ENCODE data around the gene COL5A1.
"Not testable (repeated sequence)": the region's sequence is repeated elsewhere in the genome, so short reads cannot be mapped to it uniquely, and the experiment has no call there.

Gene COL5A1

DNA sequence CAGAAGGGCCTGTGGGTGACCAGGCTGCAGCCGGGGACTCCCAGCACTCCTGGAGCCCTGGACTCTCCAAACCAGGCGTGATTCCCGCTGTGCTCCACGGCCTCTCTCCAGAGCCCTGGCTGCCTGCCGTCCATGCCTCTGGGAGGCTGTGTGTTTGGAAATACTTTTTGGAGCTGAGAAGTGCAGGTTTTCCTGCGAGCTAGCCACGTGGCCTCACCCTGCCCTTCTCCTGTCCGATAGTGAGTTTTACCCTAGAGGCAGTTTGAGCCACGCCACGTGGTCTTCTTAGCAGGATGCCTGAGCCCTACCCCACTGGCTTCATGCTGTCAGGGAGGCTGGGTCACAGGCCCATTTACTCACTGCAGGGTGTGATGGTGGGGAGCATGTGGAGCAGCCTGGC, 71.3 kb downstream of the COL5A1 start:
- DNase-seq (ENCODE audit: low spot score) (no peak), ATAC-seq (ENCODE audit: low read depth) (no peak)
- no peak overlapping the region for H3K4me3 ChIP-seq (ENCODE audit: severe bottlenecking)
- no peak overlapping the region for H3K27ac ChIP-seq (ENCODE audit: poor library complexity, severe bottlenecking)
- no peaks in the 10 kb centered on the region for H3K27me3 ChIP-seq (ENCODE audit: insufficient read depth, poor library complexity, severe bottlenecking)
- peaks cover 19% of the 10 kb centered on the region for H3K36me3 ChIP-seq (ENCODE audit: low read depth)
- TF ChIP-seq, protein P1, sequence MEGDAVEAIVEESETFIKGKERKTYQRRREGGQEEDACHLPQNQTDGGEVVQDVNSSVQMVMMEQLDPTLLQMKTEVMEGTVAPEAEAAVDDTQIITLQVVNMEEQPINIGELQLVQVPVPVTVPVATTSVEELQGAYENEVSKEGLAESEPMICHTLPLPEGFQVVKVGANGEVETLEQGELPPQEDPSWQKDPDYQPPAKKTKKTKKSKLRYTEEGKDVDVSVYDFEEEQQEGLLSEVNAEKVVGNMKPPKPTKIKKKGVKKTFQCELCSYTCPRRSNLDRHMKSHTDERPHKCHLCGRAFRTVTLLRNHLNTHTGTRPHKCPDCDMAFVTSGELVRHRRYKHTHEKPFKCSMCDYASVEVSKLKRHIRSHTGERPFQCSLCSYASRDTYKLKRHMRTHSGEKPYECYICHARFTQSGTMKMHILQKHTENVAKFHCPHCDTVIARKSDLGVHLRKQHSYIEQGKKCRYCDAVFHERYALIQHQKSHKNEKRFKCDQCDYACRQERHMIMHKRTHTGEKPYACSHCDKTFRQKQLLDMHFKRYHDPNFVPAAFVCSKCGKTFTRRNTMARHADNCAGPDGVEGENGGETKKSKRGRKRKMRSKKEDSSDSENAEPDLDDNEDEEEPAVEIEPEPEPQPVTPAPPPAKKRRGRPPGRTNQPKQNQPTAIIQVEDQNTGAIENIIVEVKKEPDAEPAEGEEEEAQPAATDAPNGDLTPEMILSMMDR (IDR thresholded peaks at IDR 0.05; ENCODE audit: poor library complexity, severe bottlenecking), result no peak
- H3K4me1 ChIP-seq (ENCODE audit: insufficient read depth, poor library complexity, severe bottlenecking), result no peaks in the 10 kb centered on the region
- no peaks in the 10 kb centered on the region for H3K9me3 ChIP-seq (ENCODE audit: severe bottlenecking)

DNA sequence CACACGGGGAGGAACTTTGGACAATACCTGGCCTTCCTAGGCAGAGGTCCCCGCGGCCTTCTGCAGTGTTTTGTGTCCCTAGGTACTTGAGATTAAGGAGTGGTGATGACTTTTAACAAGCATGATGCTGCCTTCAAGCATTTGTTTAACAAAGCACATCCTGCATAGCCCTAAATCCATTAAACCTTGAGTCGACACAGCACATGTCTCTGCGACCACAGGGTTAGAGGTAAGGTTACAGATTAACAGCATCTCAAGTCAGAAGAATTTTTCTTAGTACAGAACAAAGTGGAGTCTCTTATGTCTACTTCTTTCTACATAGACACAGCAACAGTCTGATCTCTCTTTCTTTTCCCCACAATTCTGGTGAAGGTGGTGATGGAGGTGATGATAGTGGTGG, 73.9 kb downstream of the COL5A1 start:
- H3K36me3 ChIP-seq (ENCODE audit: low read depth), result peaks cover 14% of the 10 kb centered on the region

DNA sequence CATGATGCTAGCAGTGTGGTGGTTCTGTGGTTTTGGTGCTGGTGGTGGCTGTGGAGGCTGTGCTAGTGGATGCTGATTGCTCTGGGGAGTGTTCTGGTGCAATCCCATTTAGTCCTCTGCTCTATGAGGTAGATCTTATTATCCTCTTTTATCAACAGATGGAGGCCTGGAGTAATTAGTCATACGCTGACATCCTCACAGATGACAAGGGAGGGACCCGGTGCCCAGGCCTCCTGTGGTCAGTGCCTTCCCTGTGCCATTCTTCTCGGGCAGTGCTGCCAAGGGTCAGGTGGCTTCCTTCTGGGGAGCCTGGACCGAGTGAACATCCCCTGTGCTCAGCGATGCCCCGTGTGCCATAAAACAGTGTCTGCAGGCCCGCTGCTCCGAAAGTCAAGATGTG, 74.5 kb downstream of the COL5A1 start:
- no peak; the same call in 2 of the 3 replicates for ATAC-seq (ENCODE audit: low read depth)
- Histone ChIP-seq H3K27me3 (ENCODE audit: insufficient read depth, poor library complexity, severe bottlenecking) (no peaks in the 10 kb centered on the region), H3K27ac (ENCODE audit: poor library complexity, severe bottlenecking) (no peak overlapping the region), H3K4me3 (ENCODE audit: severe bottlenecking) (no peak overlapping the region), H3K9me3 (ENCODE audit: severe bottlenecking) (no peaks in the 10 kb centered on the region), H3K4me1 (ENCODE audit: insufficient read depth, poor library complexity, severe bottlenecking) (no peaks in the 10 kb centered on the region), H3K36me3 (ENCODE audit: low read depth) (peaks cover 12% of the 10 kb centered on the region)
- TF ChIP-seq, protein P1 (IDR thresholded peaks at IDR 0.05; ENCODE audit: poor library complexity, severe bottlenecking), result no peak
- DNase-seq (ENCODE audit: low spot score), result no peak

More for the DNA sequence above, 73.9 kb downstream of the COL5A1 start:
- H3K27me3 ChIP-seq (ENCODE audit: insufficient read depth, poor library complexity, severe bottlenecking); H3K4me3 ChIP-seq (ENCODE audit: severe bottlenecking); H3K4me1 ChIP-seq (ENCODE audit: insufficient read depth, poor library complexity, severe bottlenecking); DNase-seq (ENCODE audit: low spot score); ATAC-seq (ENCODE audit: low read depth); H3K9me3 ChIP-seq (ENCODE audit: severe bottlenecking); H3K27ac ChIP-seq (ENCODE audit: poor library complexity, severe bottlenecking): not testable (repeated sequence)

DNA sequence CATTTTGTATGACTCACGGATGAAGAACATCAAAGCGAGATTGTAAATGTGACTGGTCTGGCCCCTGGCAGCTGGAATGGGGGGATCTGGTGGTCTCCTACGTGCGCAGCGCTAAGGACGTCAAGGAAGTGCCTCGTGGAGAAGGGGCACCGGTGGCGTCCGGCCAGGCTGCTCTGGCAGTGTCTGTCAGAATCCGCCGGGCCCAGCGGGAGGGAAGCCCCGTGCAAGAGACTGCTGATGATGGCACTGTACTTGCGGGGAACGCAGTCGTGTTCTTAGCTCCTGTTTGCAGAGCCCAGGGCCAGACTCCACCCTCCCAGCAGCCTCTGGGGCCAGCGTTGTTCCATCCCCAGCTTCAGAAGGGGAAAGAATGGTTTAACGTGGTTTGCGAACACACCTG, 75.5 kb downstream of the COL5A1 start:
- no peak overlapping the region for H3K27ac ChIP-seq (ENCODE audit: poor library complexity, severe bottlenecking)
- no peaks in the 10 kb centered on the region for H3K9me3 ChIP-seq (ENCODE audit: severe bottlenecking)
- no peaks in the 10 kb centered on the region for H3K4me1 ChIP-seq (ENCODE audit: insufficient read depth, poor library complexity, severe bottlenecking)
- H3K36me3 ChIP-seq (ENCODE audit: low read depth), result peaks cover 9% of the 10 kb centered on the region
- DNase-seq (ENCODE audit: low spot score) (no peak), ATAC-seq (ENCODE audit: low read depth) (no peak)
- H3K4me3 ChIP-seq (ENCODE audit: severe bottlenecking), result no peak overlapping the region
- TF ChIP-seq, protein P1 (IDR thresholded peaks at IDR 0.05; ENCODE audit: poor library complexity, severe bottlenecking), result no peak
- no peaks in the 10 kb centered on the region for H3K27me3 ChIP-seq (ENCODE audit: insufficient read depth, poor library complexity, severe bottlenecking)

DNA sequence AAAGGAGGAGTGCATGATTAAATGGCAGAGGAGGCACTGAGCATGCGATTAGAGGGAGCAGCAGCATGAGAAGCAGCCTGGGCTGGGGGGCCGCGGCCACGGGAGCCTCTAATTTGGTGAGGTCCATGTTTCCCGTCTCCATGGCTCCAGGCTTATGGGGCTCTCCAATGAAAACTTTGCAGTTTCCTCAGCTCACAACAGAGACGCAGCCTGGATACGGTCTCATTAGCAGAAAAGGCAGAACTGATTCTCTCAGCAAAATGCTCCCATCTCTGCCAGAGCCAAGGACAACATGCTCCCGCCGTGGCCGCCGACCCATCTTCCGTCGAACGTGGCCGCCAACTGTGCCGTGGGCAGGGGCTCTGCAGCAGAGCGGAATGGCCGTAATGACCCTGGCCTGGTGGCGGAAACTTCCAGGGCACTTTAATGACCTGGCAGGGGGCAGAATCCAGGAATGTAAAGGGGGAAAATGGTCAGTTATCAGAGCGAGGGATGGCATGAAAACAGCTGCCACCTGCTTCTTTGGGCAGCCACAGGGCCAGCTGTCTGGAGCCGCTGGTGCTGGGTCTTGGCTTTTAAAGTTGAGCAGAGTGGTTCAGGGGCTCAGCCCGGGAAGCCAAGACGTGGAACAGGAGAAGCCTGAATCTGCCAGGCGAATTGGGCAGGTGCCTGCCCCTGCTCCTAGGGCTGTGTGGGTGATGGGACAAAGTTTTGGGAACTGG, 76.5 kb downstream of the COL5A1 start:
- Histone ChIP-seq H3K36me3 (ENCODE audit: low read depth) (peaks cover 5% of the 10 kb centered on the region), H3K4me1 (ENCODE audit: insufficient read depth, poor library complexity, severe bottlenecking) (no peaks in the 10 kb centered on the region), H3K27me3 (ENCODE audit: insufficient read depth, poor library complexity, severe bottlenecking) (no peaks in the 10 kb centered on the region), H3K27ac (ENCODE audit: poor library complexity, severe bottlenecking) (no peak overlapping the region), H3K9me3 (ENCODE audit: severe bottlenecking) (no peaks in the 10 kb centered on the region), H3K4me3 (ENCODE audit: severe bottlenecking) (no peak overlapping the region)
- TF ChIP-seq, protein P1 (IDR thresholded peaks at IDR 0.05; ENCODE audit: poor library complexity, severe bottlenecking), result no peak
- ATAC-seq (ENCODE audit: low read depth) (no peak), DNase-seq (ENCODE audit: low spot score) (no peak)

Data from RWPE2 (cell line).